ENCODE results near the gene TEX264.

Gene TEX264

GRCh38 chr3:51669241-51670052 lies 1.6 kb upstream of the TEX264 start:
- peak; percentile 86 for FAIRE-seq
- TF ChIP-seq POLR2A (IDR thresholded peaks at IDR 0.05; ENCODE audit: low read depth, low read length): no peak

DNA sequence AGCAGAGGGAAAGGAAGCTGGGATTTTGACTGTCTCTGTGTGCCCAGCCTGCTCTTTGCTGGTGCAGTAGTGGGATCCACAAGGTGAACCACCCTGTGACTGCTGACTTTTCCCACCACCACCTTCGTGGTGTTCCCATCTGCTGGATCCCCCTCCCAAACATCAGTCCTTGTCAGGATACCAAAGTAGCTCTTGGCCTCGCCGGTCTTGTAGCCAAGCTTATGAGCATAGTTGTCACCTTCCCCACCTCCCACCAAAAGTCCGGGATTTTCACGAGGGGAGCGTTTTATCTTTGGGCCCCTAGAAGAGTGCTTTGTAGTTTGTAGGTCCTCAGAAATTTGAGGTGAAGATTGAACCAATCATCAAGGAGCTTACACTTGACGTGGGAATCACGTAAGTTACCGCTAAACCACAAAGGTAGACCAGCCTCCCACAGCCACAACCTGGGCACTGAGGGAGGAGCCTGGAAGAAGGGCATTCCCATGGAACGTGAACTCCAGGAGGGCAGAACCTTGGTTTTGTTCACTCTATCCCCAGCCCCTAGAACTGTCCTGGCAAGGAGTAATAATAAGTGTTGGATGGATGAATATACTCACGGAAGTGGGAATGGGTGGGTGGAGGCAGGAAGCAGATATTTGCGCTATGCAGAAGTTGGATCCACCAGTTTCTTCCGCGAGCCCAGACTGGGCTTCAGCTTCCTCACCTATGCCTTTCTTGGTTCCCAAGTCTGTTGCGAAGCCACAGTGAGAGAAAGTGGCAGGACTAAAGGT lies 814 bp upstream of the TEX264 start:
- DNase-seq (ENCODE audit: insufficient read length, low spot score): no peak
- TF ChIP-seq POLR2A (IDR thresholded peaks at IDR 0.05; ENCODE audit: low read depth, low read length): no peak
- FAIRE-seq: no peak

More at GRCh38 chr3:51669241-51670052, 1.6 kb upstream of the TEX264 start:
- peak; percentile 76 for DNase-seq (ENCODE audit: insufficient read length, low spot score)

GRCh38 chr3:51671734-51672475 lies 853 bp downstream of the TEX264 start:
- TF ChIP-seq POLR2A (IDR thresholded peaks at IDR 0.05; ENCODE audit: low read depth, low read length): peak; percentile 66; the same call in 1 of the 2 replicates
- DNase-seq (ENCODE audit: insufficient read length, low spot score) (peak; percentile 68), FAIRE-seq (no peak)

DNA sequence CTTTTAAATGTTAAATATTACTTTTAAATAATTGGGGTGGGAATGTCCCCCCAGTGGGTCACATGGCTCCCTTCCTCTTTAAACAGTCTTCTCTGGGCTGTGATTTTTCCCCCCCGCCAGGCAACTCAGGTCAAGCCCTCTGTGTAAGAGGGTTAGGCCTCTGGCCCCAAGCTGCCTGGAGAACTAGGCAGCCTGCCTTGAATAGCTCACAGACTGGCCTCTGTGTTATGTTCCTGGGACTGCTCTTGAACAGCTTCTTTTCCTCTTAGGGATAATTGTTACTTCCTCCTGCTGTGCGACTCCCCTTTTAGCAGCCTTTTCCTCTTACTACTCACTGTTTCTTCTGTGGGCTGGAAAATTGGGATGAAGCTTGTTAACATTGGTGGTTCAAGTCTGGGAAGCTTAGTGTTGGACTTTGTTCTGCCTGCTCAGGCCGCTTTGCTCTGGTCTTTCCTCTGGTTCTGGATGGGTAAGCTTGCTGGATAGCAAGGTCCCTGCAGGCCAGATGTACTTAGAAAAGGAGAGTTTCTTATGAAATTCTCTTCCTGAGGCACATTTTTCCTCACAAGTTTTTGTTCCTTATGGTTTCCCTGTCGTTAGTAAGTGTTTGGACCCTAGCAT lies 2.2 kb downstream of the TEX264 start:
- FAIRE-seq: no peak
- DNase-seq (ENCODE audit: insufficient read length, low spot score): no peak
- TF ChIP-seq POLR2A (IDR thresholded peaks at IDR 0.05; ENCODE audit: low read depth, low read length): no peak

DNA sequence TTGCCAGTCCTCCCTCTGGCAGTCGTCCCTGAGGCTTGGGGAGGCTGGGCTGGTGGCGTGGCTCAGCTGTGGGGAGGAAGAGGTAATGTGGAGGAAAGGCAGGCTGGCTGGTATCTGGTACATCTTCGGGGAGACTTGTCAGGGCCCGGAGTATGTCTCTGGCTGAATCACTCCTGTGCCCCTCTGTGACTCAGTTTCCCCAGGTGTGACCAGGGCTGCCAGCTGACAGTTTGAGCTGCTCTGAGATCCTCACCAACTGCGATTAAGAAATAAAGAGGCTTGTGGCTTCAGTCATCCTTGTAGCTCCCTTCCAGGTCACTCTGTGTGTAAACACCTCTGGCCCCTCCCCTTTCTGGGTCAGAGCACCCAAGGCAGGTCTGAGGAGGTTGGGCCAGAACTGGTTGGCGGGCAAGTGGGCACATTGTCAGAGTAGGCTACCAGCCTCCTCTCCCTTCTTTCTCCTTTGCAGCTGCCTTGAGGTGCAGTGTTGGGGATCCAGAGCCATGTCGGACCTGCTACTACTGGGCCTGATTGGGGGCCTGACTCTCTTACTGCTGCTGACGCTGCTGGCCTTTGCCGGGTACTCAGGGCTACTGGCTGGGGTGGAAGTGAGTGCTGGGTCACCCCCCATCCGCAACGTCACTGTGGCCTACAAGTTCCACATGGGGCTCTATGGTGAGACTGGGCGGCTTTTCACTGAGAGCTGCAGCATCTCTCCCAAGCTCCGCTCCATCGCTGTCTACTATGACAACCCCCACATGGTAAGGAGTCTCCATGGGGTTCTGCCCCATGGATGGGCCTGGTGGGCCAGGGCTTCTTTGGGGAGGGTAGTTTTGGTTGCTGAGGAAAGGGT lies 3.0 kb downstream of the TEX264 start:
- DNase-seq (ENCODE audit: insufficient read length, low spot score) (no peak), FAIRE-seq (no peak)
- no peak for TF ChIP-seq POLR2A (IDR thresholded peaks at IDR 0.05; ENCODE audit: low read depth, low read length)

DNA sequence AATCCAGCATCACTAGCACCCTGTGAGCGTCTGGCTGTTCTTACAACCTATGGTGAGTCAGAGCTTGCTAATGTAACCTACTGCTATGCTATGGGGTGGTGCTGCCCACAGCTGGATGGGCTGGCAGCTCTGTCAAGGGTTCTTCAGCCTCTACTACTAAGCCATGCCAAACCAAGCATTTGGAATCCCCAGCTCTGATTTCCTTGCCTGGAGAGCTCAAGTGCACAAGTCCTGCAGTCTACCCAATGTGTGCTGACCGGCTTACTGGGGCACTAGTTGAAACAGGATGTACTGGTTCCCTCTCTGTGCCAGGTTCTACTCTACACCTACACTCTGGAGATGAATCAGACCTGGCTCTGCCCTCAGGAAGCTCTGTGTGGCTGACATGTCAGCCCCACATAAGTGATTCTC lies 4.2 kb downstream of the TEX264 start:
- DNase-seq (ENCODE audit: insufficient read length, low spot score): peak; percentile 91
- TF ChIP-seq POLR2A (IDR thresholded peaks at IDR 0.05; ENCODE audit: low read depth, low read length): no peak
- peak; percentile 78 for FAIRE-seq

DNA sequence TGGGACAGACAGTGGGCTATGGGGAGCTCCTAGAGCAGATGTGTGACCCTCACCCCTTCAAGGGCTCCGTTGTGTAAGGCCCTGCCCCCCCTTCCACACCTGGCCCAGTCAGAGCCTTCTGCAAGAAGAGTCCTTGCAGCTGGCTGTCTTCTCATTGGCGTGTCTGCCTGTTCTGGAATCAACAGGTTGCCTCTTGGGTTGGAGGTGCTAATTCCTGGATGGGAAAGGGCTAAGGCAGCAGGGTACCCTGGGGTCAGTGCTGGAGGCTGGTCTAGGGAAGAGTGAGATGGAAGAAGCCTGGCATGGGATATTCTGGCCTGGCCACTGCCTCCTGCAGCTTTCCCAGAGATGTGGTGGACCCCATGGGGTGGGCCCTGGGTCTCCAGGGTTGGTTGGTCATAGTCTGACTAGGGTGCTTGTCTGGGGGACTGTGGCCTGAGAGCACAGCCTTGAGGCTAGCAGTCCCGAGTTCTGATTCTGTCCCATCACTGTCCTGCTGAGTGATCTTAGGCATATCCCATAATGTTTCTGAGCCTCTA lies 5.1 kb downstream of the TEX264 start:
- TF ChIP-seq POLR2A (IDR thresholded peaks at IDR 0.05; ENCODE audit: low read depth, low read length): no peak
- FAIRE-seq (no peak), DNase-seq (ENCODE audit: insufficient read length, low spot score) (no peak)

DNA sequence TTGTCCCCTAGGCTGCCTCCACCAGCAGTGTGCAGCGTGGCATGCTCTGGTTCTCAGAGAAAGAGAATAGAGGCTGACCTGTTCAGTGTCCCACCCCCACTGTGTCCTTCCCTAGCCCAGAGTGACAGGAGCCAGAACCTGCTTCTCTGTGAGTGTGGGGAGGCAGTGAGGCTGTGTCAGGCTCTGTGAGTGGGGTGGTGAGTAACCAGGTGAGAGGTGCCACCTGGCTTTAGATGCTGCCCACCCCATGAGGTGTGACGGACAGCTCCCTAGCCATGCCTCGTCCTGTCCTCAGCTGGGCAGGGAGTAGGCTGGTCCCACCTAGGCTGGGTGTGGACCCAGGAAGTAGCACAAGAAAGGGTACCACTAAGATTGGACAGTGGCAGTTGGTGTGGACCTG lies 6.3 kb downstream of the TEX264 start:
- DNase-seq (ENCODE audit: insufficient read length, low spot score) (no peak), FAIRE-seq (no peak)
- TF ChIP-seq POLR2A (IDR thresholded peaks at IDR 0.05; ENCODE audit: low read depth, low read length): no peak

DNA sequence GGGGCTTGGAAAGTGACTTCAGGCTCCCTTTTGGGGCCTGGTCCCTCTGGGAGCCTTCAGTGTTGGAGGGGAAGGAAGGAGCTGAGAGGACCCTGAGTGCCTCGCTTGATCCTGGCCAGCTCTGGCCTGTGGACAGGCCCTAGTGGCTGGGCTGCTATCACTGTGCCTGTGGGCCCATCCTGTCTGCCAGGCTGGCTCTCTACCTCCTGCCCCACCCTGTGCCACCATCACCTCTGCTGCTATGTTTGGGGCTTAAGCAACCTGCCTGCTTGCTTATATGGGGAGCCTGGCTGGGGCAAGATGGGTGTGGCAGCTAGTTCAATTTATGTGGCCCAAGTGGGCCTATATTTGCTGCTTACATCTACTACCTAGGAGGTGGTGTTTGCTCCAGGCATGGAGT lies 7.1 kb downstream of the TEX264 start:
- no peak for TF ChIP-seq POLR2A (IDR thresholded peaks at IDR 0.05; ENCODE audit: low read depth, low read length)
- FAIRE-seq (no peak), DNase-seq (ENCODE audit: insufficient read length, low spot score) (no peak)

DNA sequence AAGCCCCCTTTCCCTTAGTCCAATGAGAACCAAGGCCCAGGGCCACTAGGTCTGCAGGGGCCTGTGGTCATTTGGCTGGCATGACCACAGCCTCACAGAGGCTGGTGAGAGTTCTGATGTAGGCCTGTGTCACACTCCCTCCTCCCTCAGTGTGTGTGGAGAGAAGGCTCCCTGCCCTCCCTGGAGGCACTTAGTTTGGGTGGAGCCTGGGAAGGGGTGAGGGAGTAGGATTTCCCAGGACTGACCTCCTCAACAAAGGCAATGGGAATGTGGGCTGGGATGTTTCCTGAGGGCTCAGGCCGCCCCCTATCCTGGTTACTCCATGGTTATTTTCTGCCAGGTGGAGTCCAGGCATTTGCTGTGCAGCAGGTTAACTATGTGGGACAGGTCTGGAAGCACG lies 7.6 kb downstream of the TEX264 start:
- no peak for TF ChIP-seq POLR2A (IDR thresholded peaks at IDR 0.05; ENCODE audit: low read depth, low read length)
- FAIRE-seq: no peak
- DNase-seq (ENCODE audit: insufficient read length, low spot score): no peak

- FAIRE-seq: no peak
- TF ChIP-seq POLR2A (IDR thresholded peaks at IDR 0.05; ENCODE audit: low read depth, low read length): no peak
- DNase-seq (ENCODE audit: insufficient read length, low spot score): no peak
These were observed 8.3 kb downstream of the TEX264 start for GRCh38 chr3:51679318-51679717.

DNA sequence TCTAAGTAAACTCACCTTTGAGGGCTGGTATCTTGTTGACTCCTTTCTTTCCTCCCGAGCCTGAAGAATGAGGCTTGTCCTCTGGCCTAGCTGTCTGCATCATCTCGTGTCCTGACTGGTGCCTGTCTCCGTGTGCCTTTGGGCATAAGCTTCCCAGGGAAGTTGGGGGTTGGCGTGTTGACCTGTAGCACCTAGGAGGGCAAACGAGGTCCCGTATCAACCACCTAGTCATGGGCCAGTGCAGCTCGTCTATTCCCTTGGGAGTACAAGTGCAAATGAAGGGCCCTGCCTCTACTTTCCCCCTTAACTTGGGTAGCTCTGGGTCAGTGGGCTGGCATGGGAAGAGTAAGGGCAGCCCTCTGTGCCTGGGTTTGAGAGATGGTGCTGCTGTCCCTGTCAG lies 8.7 kb downstream of the TEX264 start:
- no peak for TF ChIP-seq POLR2A (IDR thresholded peaks at IDR 0.05; ENCODE audit: low read depth, low read length)
- DNase-seq (ENCODE audit: insufficient read length, low spot score): no peak
- no peak for FAIRE-seq

DNA sequence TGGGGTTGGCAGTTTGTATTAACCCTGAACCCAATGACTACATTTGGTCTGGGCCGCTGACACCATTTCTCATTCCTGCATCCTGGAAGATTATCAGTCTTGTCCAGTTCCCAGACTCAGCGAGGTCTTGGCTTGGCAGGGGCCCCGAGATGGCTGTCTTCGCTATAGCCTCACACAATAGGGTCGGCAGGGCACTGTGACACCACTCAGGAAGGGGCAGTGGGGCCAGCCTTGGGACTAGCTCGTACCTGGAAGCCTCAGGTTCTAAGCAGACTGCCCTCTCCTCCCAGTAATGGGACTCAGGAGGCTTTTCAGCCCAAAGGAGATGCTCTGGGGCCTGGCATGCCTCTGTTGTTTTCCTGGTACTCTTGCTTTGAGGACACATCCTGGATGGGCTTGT lies 9.1 kb downstream of the TEX264 start:
- FAIRE-seq: no peak
- no peak for DNase-seq (ENCODE audit: insufficient read length, low spot score)
- TF ChIP-seq POLR2A (IDR thresholded peaks at IDR 0.05; ENCODE audit: low read depth, low read length): no peak

Measured in H54 (cell line).